ENCODE results near the gene SIL1.

GRCh38 chr5:138949988-138950387 lies 248.2 kb downstream of the SIL1 start:
- no peak for TF ChIP-seq EZH2 (IDR thresholded peaks at IDR 0.05; ENCODE audit: insufficient read depth, low read length)
- no peak for TF ChIP-seq CTCF (IDR thresholded peaks at IDR 0.05; ENCODE audit: insufficient read depth, low read depth, low read length)
